HepG2 (cell line): ENCODE data around the gene INSYN2B. TPM values are rescaled to one million over a fixed set of nuclear protein-coding genes. Genes with fewer than 3 reads are reported as not detected.

Source experiments
- ATAC-seq: fragments of 200-7000 bp; cut with Tn5 transposase; 3 replicates; pipeline ENCODE4 v1.9.1; 2020; ENCODE audit warnings: mild to moderate bottlenecking, moderate library complexity
- BruUV-seq: library from RNA; stranded (reverse); fragments of 400-500 nt; replicated peaks from 2 replicates; lab custom pipeline; 2021; lab: Mats Ljungman, UMichigan
- CTCF ChIA-PET: fragments of 300-600 bp; formaldehyde crosslinking; extraction: SDS; loops from one replicate; lab custom pipeline; 2021; ENCODE audit warnings: low total read pairs, inconsistent platforms, low intra/inter-chr PET ratio; lab: Yijun Ruan, JAX
- POLR2A ChIA-PET: fragments of 350-600 bp; sonication (Branson Sonifier 250); formaldehyde crosslinking; loops from one replicate; lab custom pipeline; 2020; ENCODE audit warnings: antibody characterized with exemption, inconsistent platforms; lab: Yijun Ruan, JAX
- DNase-seq: peaks from one replicate; pipeline ENCODE4 v3.0.0-alpha.2; 2015; ENCODE audit warnings: low spot score
- FAIRE-seq: peaks from 3 replicates; lab custom pipeline; 2011; peaks lifted over from hg19 to GRCh38; lab: Jason Lieb, UNC
- H2AFZ ChIP-seq: one replicate; pipeline ENCODE4 v1.6.1; 2011; ENCODE audit warnings: low read length, inconsistent platforms
- H3K27ac ChIP-seq: fragments of 300-600 bp; 3 replicates; pipeline ENCODE4 v1.8.0; 2011; ENCODE audit warnings: mixed run types, mild to moderate bottlenecking, mixed read lengths, low read length, inconsistent platforms; ENCODE audit not compliant: insufficient read depth; ENCODE audit errors: extremely low read length
- H3K27me3 ChIP-seq, 2 experiments: fragments of 200-600 bp in 1 of 2; 2 replicates in 1 of 2; 3 replicates in 1 of 2; pipeline versions ENCODE4 v1.6.0 to v1.8.0; 2011; ENCODE audit warnings: low read length in 2 of 2, mild to moderate bottlenecking in 2 of 2, moderate library complexity in 2 of 2, inconsistent platforms in 1 of 2; ENCODE audit not compliant: insufficient read depth in 2 of 2, control insufficient read depth in 1 of 2
- H3K36me3 ChIP-seq, 2 experiments: fragments of 200-600 bp in 1 of 2; replicated peaks in 1 of 2; 2 replicates in 1 of 2; 3 replicates in 1 of 2; pipeline versions ENCODE4 v1.5.1 to v1.8.0; 2011; ENCODE audit warnings: low read length in 2 of 2, inconsistent platforms in 1 of 2; ENCODE audit not compliant: insufficient read depth in 2 of 2, control insufficient read depth in 1 of 2
- H3K4me1 ChIP-seq: 2 replicates; pipeline ENCODE4 v1.5.1; 2012; ENCODE audit warnings: low read length, inconsistent platforms; ENCODE audit not compliant: insufficient read depth
- H3K4me2 ChIP-seq: 2 replicates; pipeline ENCODE4 v1.6.0; 2011; ENCODE audit warnings: low read depth, low read length, inconsistent platforms
- H3K4me3 ChIP-seq, 3 experiments: fragments of 200-600 bp in 1 of 3; sonication (generic), shearing (Covaris generic) in 1 of 3; replicated peaks in 1 of 3; 2 replicates each; pipeline ENCODE4 v1.5.1; 2011 to 2016; ENCODE audit warnings: low read length in 3 of 3, inconsistent platforms in 2 of 3, low read depth in 2 of 3, mild to moderate bottlenecking in 2 of 3, control low read depth in 1 of 3, mixed read lengths in 1 of 3; ENCODE audit not compliant: insufficient read depth in 1 of 3
- H3K79me2 ChIP-seq: one replicate; pipeline ENCODE4 v1.6.1; 2011; ENCODE audit warnings: low read length, inconsistent platforms; ENCODE audit not compliant: insufficient read depth
- H3K9ac ChIP-seq: 2 replicates; pipeline ENCODE4 v1.6.0; 2011; ENCODE audit warnings: mild to moderate bottlenecking, low read depth, low read length, inconsistent platforms; ENCODE audit not compliant: insufficient read depth
- H3K9me3 ChIP-seq: 2 replicates; pipeline ENCODE4 v1.5.1; 2012; ENCODE audit warnings: mild to moderate bottlenecking, low read length
- H4K20me1 ChIP-seq: 2 replicates; pipeline ENCODE4 v1.6.0; 2011; ENCODE audit warnings: inconsistent platforms, mild to moderate bottlenecking, low read length, moderate library complexity; ENCODE audit not compliant: insufficient read depth
- ARNTL ChIP-seq: sonication (generic); formaldehyde crosslinking; IDR thresholded peaks from 2 replicates; pipeline ENCODE4 v1.4.0; 2020; ENCODE audit warnings: mild to moderate bottlenecking, missing genetic modification reagents
- BRCA1 ChIP-seq: sonication (generic); formaldehyde crosslinking; IDR thresholded peaks from 2 replicates; pipeline ENCODE4 v1.4.0; 2020; ENCODE audit warnings: missing genetic modification reagents
- BRD4 ChIP-seq: sonication (generic); formaldehyde crosslinking; IDR thresholded peaks from 2 replicates; pipeline ENCODE4 v1.4.0; 2020; ENCODE audit warnings: missing genetic modification reagents
- BRF2 ChIP-seq: sonication (generic); formaldehyde crosslinking; IDR thresholded peaks from 2 replicates; pipeline ENCODE4 v1.8.1; 2022; ENCODE audit warnings: mild to moderate bottlenecking, missing genetic modification reagents
- ETV5 ChIP-seq: IDR thresholded peaks from 2 replicates; pipeline ENCODE4 v1.6.1; 2018; ENCODE audit warnings: missing biosample characterization, missing genetic modification reagents, inconsistent platforms, borderline replicate concordance
- HMG20A ChIP-seq: IDR thresholded peaks from 2 replicates; pipeline ENCODE4 v1.6.1; 2016; ENCODE audit warnings: borderline replicate concordance
- HMG20B ChIP-seq: conservative IDR thresholded peaks from 2 replicates; pipeline ENCODE4 v1.6.1; 2016; ENCODE audit warnings: missing genetic modification reagents, missing compliant biosample characterization
- HNRNPLL ChIP-seq: fragments of 200-400 bp; formaldehyde crosslinking; IDR thresholded peaks from 2 replicates; pipeline ENCODE4 v1.6.1; 2017; ENCODE audit warnings: mild to moderate bottlenecking, low read depth, low read length; ENCODE audit not compliant: poor library complexity, severe bottlenecking
- KDM1A ChIP-seq: IDR thresholded peaks from 2 replicates; pipeline ENCODE4 v1.6.1; 2016; ENCODE audit warnings: missing compliant biosample characterization
- KDM5B ChIP-seq: sonication (generic); formaldehyde crosslinking; IDR thresholded peaks from 2 replicates; pipeline ENCODE4 v1.4.0; 2020; ENCODE audit warnings: missing genetic modification reagents, mild to moderate bottlenecking, borderline replicate concordance
- KMT2A ChIP-seq: sonication (generic); formaldehyde crosslinking; IDR thresholded peaks from 2 replicates; pipeline ENCODE4 v1.4.0; 2020; ENCODE audit warnings: missing genetic modification reagents
- MAZ ChIP-seq, 2 experiments: sonication (generic) in 1 of 2; formaldehyde crosslinking in 1 of 2; IDR thresholded peaks; 2 replicates each; pipeline versions ENCODE4 v1.5.0 to v1.6.1; 2012 to 2020; ENCODE audit warnings: low read depth in 2 of 2, mild to moderate bottlenecking in 2 of 2, borderline replicate concordance in 1 of 2, improper control_type of control experiment in 1 of 2, low read length in 1 of 2, missing genetic modification reagents in 1 of 2, moderate library complexity in 1 of 2
- MLX ChIP-seq: IDR thresholded peaks from 2 replicates; pipeline ENCODE4 v1.6.1; 2016
- NFE2L2 ChIP-seq: fragments of 150-350 bp; IDR thresholded peaks from 2 replicates; pipeline ENCODE4 v1.6.1; 2014; ENCODE audit warnings: low read length
- NFIC ChIP-seq: IDR thresholded peaks from 2 replicates; pipeline ENCODE4 v1.6.1; 2012; ENCODE audit warnings: mild to moderate bottlenecking, low read length, inconsistent platforms
- PCBP2 ChIP-seq: fragments of 200-400 bp; formaldehyde crosslinking; optimal IDR thresholded peaks from 2 replicates; pipeline ENCODE3; 2018; ENCODE audit warnings: low read length, low read depth; ENCODE audit not compliant: poor library complexity, severe bottlenecking
- TIGD3 ChIP-seq: sonication (generic); formaldehyde crosslinking; IDR thresholded peaks from 2 replicates; pipeline ENCODE4 v1.5.1; 2020; ENCODE audit warnings: mild to moderate bottlenecking, missing genetic modification reagents, borderline replicate concordance
- ZNF275 ChIP-seq: sonication (generic); formaldehyde crosslinking; IDR thresholded peaks from 2 replicates; pipeline ENCODE4 v1.8.0; 2022; ENCODE audit warnings: missing genetic modification reagents, mild to moderate bottlenecking, inconsistent platforms, borderline replicate concordance
- ZNF549 ChIP-seq: sonication (generic); formaldehyde crosslinking; IDR thresholded peaks from 2 replicates; pipeline ENCODE4 v1.5.0; 2020; ENCODE audit warnings: missing genetic modification reagents
- ZNF598 ChIP-seq: sonication (generic); formaldehyde crosslinking; IDR thresholded peaks from 2 replicates; pipeline ENCODE4 v1.5.1; 2020; ENCODE audit warnings: mild to moderate bottlenecking, missing genetic modification reagents, borderline replicate concordance
- ZNF780A ChIP-seq: sonication (generic); formaldehyde crosslinking; IDR thresholded peaks from 2 replicates; pipeline ENCODE4 v1.8.0; 2022; ENCODE audit warnings: mild to moderate bottlenecking, missing genetic modification reagents, moderate library complexity
- WGBS: methylation state at CpG from one replicate; pipeline ENCODE4 v1.1.6; 2017; ENCODE audit warnings: low lambda C conversion rate; 5-methylcytosine and 5-hydroxymethylcytosine counted together
- in situ Hi-C: cut with HindIII; loops from 2 replicates; pipeline ENCODE4 v1.10.0; 2017; ENCODE audit warnings: low pct_unique_long_range_greater_than_20kb; ENCODE audit not compliant: extremely low pct_ligation_motif_present
- intact Hi-C: fragments of 100-400 bp; cut with micrococcal nuclease; formaldehyde crosslinking; loops from one replicate; pipeline ENCODE4 v1.10.0; 2022; ENCODE audit not compliant: unreplicated experiment
- polyA plus RNA-seq, 8 experiments: library from polyadenylated mRNA; depleted of rRNA in 3 of 8; stranded (reverse) in 7 of 8; unstranded in 1 of 8; fragments of >200 nt; fragmentation: Illumina TruSeq in 4 of 8; extraction: Trizol in 4 of 8; gene quantifications; 2 replicates each; pipeline versions ENCODE4 v1.2.1 to v1.2.3, GENCODE V29; 2011 to 2016; ENCODE audit warnings: low read depth in 4 of 8, missing spikeins in 1 of 8, mixed read lengths in 1 of 8; ENCODE audit not compliant: insufficient read depth in 1 of 8
- total RNA-seq, 5 experiments: library from RNA; depleted of rRNA; stranded (reverse); fragments of >200 nt; fragmentation: Illumina TruSeq; extraction: Trizol; gene quantifications; 2 replicates each; pipeline ENCODE4 v1.2.3, GENCODE V29; 2016; ENCODE audit warnings: low read depth in 1 of 5

Gene INSYN2B
- total and polyA plus RNA-seq, 2 of the 13 experiments (the other 11 are each of a cell fraction or from before 2014, with no cell fraction given), result not detected

- no peak for TF ChIP-seq KMT2A (CRISPR knock-in tag)
- no peak for TF ChIP-seq MLX
Observed at GRCh38 chr5:169832304-169832703, 148.0 kb downstream of the INSYN2B start (continued).

GRCh38 chr5:169831331-169831730 is 149.0 kb downstream of the INSYN2B start:
- Histone ChIP-seq H3K4me3 (no peak overlapping the region), H4K20me1 (no peaks in the 10 kb centered on the region), H2AFZ (no peak overlapping the region), H3K36me3 (no peaks in the 10 kb centered on the region), H3K27me3 (no peaks in the 10 kb centered on the region), H3K27ac (no peak overlapping the region), H3K4me2 (no peak overlapping the region), H3K9ac (no peak overlapping the region), H3K79me2 (no peaks in the 10 kb centered on the region), H3K9me3 (no peaks in the 10 kb centered on the region), H3K4me1 (no peaks in the 10 kb centered on the region)
- in situ Hi-C loops, result no loop called here
- no peak for ATAC-seq
- DNase-seq, result no peak
- BruUV-seq, result no TSS peak
- CTCF ChIA-PET, result no interaction called here
- POLR2A ChIA-PET, result no interaction called here
- 0% methylated on average over 1 of the region's 1 CpG for WGBS
- intact Hi-C loops, result no loop called here
- FAIRE-seq, result no peak
- TF ChIP-seq HMG20A (no peak), MAZ (IDR thresholded peaks at IDR 0.05; ENCODE audit: borderline replicate concordance, low read depth, low read length) (no peak), MAZ (CRISPR knock-in tag; IDR thresholded peaks at IDR 0.05; ENCODE audit: low read depth) (no peak), KDM1A (no peak), ETV5 (no peak), NFE2L2 (no peak), PCBP2 (no peak), ZNF275 (CRISPR knock-in tag) (no peak), BRF2 (no peak), TIGD3 (no peak), HNRNPLL (no peak), BRD4 (CRISPR knock-in tag) (no peak), ZNF780A (no peak), ARNTL (CRISPR knock-in tag) (no peak), ZNF598 (no peak), BRCA1 (CRISPR knock-in tag) (no peak), NFIC (no peak), KDM5B (CRISPR knock-in tag) (no peak), ZNF549 (CRISPR knock-in tag) (no peak), HMG20B (CRISPR knock-in tag) (no peak)
